ENCODE results near the gene AAK1. TPM values are rescaled to one million over a fixed set of nuclear protein-coding genes. Genes with fewer than 3 reads are reported as not detected.
A peak's percentile ranks its signal among the peaks of the same experiment; 100 is the strongest.
"Not testable (repeated sequence)": the region's sequence is repeated elsewhere in the genome, so short reads cannot be mapped to it uniquely, and the experiment has no call there.

The AAK1 gene
- total and polyA plus RNA-seq, 2 donors (not counting 3 experiments of a cell fraction or from before 2014, with no cell fraction given) = 31.0 to 127 TPM

DNA sequence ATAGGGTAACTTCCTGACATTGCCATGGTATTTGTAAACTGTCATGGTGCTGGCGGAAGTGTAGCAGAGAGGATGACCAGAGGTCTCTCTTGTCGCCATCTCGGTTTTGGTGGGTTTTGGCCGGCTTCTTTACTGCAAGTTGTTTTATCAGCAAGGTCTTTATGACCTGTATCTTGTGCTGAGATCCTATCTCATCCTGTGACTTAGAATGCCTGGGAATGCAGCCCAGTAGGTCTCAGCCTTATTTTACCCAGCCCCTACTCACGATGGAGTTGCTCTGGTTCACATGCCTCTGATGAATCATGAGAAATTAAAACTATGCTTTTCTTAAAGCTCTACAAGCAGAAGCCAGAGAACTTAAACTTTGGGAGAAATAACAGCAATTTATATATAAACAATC is 193.6 kb downstream of the AAK1 start:
- no peaks in the 10 kb centered on the region for H3K79me2 ChIP-seq (ENCODE audit: control insufficient read depth, insufficient read depth, low read length)
- POLR2A ChIA-PET = no interaction called here
- CTCF ChIA-PET = no interaction called here
- H3K4me2 ChIP-seq (ENCODE audit: insufficient read depth, low read length) = no peak overlapping the region
- no peak overlapping the region for H3K27ac ChIP-seq (ENCODE audit: insufficient read depth, low read depth, low read length)
- H3K9me3 ChIP-seq (replicated peaks; ENCODE audit: control insufficient read depth, insufficient read depth, low read length) = no peaks in the 10 kb centered on the region
- DNase-seq (ENCODE audit: low read depth, low spot score) = peak; percentile 18
- no peak overlapping the region for H3K9ac ChIP-seq (replicated peaks; ENCODE audit: extremely low read depth, insufficient read depth, low read length)
- intact Hi-C loops (cut with micrococcal nuclease) (no loop called here), dilution Hi-C loops (cut with MboI; ENCODE audit: extremely low pct_ligation_motif_present, low sequenced_read_pairs) (no loop called here)
- H3K36me3 ChIP-seq (ENCODE audit: control insufficient read depth in 2 of 2, extremely low read depth in 1 of 2, insufficient read depth in 2 of 2, low read length in 2 of 2) = no peaks in the 10 kb centered on the region
- no peaks in the 10 kb centered on the region for H4K20me1 ChIP-seq (replicated peaks; ENCODE audit: control insufficient read depth, extremely low read depth, insufficient read depth, low read length)
- no peak for FAIRE-seq
- TF ChIP-seq MYC (IDR thresholded peaks at IDR 0.05; ENCODE audit: low read depth, low read length) (no peak), EZH2 (IDR thresholded peaks at IDR 0.05; ENCODE audit: borderline replicate concordance, low read depth, low read length, severe bottlenecking) (no peak), POLR2AphosphoS5 (IDR thresholded peaks at IDR 0.05; ENCODE audit: insufficient read depth, low read depth, low read length) (no peak), JUN (IDR thresholded peaks at IDR 0.05; ENCODE audit: borderline replicate concordance, insufficient read depth, insufficient read length, low read depth) (no peak), GATA2 (IDR thresholded peaks at IDR 0.05; ENCODE audit: insufficient read depth, insufficient read length, low read depth, low read length) (peak; percentile 10)
- TF ChIP-seq, protein P1, sequence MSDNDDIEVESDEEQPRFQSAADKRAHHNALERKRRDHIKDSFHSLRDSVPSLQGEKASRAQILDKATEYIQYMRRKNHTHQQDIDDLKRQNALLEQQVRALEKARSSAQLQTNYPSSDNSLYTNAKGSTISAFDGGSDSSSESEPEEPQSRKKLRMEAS (IDR thresholded peaks at IDR 0.05; ENCODE audit: insufficient read depth, insufficient read length) = no peak
- no peak overlapping the region for H3K4me3 ChIP-seq (replicated peaks in 1 of 3; ENCODE audit: insufficient read depth in 1 of 3, low read depth in 1 of 3, low read length in 3 of 3)
- no peak overlapping the region for H2AFZ ChIP-seq (ENCODE audit: low read depth, low read length)
- no peaks in the 10 kb centered on the region for H3K9me1 ChIP-seq (replicated peaks; ENCODE audit: control insufficient read depth, extremely low read depth, insufficient read depth, low read length)
- no peaks in the 10 kb centered on the region for H3K27me3 ChIP-seq (ENCODE audit: control insufficient read depth in 2 of 2, insufficient read depth in 2 of 2, low read length in 2 of 2)
- no TSS peak for BruUV-seq (replicated peaks)
- H3K4me1 ChIP-seq (ENCODE audit: control insufficient read depth, extremely low read depth, insufficient read depth, low read length) = no peaks in the 10 kb centered on the region

DNA sequence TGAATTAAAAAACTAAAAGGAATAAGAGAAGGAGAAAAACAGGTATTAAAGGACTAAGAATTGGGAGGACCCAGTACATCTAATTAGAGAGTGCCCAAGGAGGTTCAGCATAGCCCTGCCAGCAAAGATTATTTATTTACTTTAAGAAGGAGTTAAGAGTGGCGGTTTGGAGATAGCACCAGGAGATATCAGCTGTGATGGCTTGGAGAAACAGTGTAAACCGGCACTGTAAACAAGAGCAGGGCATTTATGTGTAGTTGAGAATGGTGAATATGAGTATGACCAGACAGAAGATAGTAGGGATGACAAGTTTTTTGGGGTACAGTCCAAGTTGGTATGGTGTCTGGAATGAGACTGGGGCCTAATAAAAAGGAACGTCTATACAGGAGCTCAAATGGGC is 199.9 kb downstream of the AAK1 start:
- H3K9ac ChIP-seq (replicated peaks; ENCODE audit: extremely low read depth, insufficient read depth, low read length); dilution Hi-C loops (cut with MboI; ENCODE audit: extremely low pct_ligation_motif_present, low sequenced_read_pairs); H3K4me1 ChIP-seq (ENCODE audit: control insufficient read depth, extremely low read depth, insufficient read depth, low read length); DNase-seq (ENCODE audit: low read depth, low spot score); H3K36me3 ChIP-seq (ENCODE audit: control insufficient read depth in 2 of 2, extremely low read depth in 1 of 2, insufficient read depth in 2 of 2, low read length in 2 of 2); H4K20me1 ChIP-seq (replicated peaks; ENCODE audit: control insufficient read depth, extremely low read depth, insufficient read depth, low read length); BruUV-seq (replicated peaks); H3K9me3 ChIP-seq (replicated peaks; ENCODE audit: control insufficient read depth, insufficient read depth, low read length); FAIRE-seq; H3K4me2 ChIP-seq (ENCODE audit: insufficient read depth, low read length); POLR2A ChIA-PET; H3K4me3 ChIP-seq (replicated peaks in 1 of 3; ENCODE audit: insufficient read depth in 1 of 3, low read depth in 1 of 3, low read length in 3 of 3); H3K79me2 ChIP-seq (ENCODE audit: control insufficient read depth, insufficient read depth, low read length); CTCF ChIA-PET; H2AFZ ChIP-seq (ENCODE audit: low read depth, low read length); H3K27ac ChIP-seq (ENCODE audit: insufficient read depth, low read depth, low read length); H3K27me3 ChIP-seq (ENCODE audit: control insufficient read depth in 2 of 2, insufficient read depth in 2 of 2, low read length in 2 of 2); intact Hi-C loops (cut with micrococcal nuclease); H3K9me1 ChIP-seq (replicated peaks; ENCODE audit: control insufficient read depth, extremely low read depth, insufficient read depth, low read length): not testable (repeated sequence)

DNA sequence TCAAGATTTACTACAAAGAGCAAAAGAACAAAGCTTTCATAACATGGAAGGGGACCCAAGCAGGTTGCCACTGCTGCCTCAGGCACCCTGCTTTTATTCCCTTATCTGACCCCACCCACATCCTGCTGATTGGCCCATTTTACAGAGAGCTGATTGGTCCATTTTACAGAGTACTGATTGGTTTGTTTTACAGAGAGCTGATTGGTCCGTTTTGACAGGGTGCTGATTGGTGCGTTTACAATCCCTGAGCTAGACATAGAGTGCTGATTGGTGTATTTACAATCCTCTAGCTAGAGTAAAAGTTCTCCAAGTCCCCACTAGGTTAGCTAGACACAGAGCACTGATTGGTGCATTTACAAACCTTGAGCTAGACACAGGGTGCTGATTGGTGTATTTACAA is 204.0 kb downstream of the AAK1 start:
- H3K9me3 ChIP-seq (replicated peaks; ENCODE audit: control insufficient read depth, insufficient read depth, low read length); H3K27me3 ChIP-seq (ENCODE audit: control insufficient read depth in 2 of 2, insufficient read depth in 2 of 2, low read length in 2 of 2); FAIRE-seq; H2AFZ ChIP-seq (ENCODE audit: low read depth, low read length); POLR2A ChIA-PET; H3K9me1 ChIP-seq (replicated peaks; ENCODE audit: control insufficient read depth, extremely low read depth, insufficient read depth, low read length); H3K4me2 ChIP-seq (ENCODE audit: insufficient read depth, low read length); dilution Hi-C loops (cut with MboI; ENCODE audit: extremely low pct_ligation_motif_present, low sequenced_read_pairs); H3K36me3 ChIP-seq (ENCODE audit: control insufficient read depth in 2 of 2, extremely low read depth in 1 of 2, insufficient read depth in 2 of 2, low read length in 2 of 2); H3K4me1 ChIP-seq (ENCODE audit: control insufficient read depth, extremely low read depth, insufficient read depth, low read length); H3K4me3 ChIP-seq (replicated peaks in 1 of 3; ENCODE audit: insufficient read depth in 1 of 3, low read depth in 1 of 3, low read length in 3 of 3); H3K27ac ChIP-seq (ENCODE audit: insufficient read depth, low read depth, low read length); DNase-seq (ENCODE audit: low read depth, low spot score); H3K9ac ChIP-seq (replicated peaks; ENCODE audit: extremely low read depth, insufficient read depth, low read length); BruUV-seq (replicated peaks); H4K20me1 ChIP-seq (replicated peaks; ENCODE audit: control insufficient read depth, extremely low read depth, insufficient read depth, low read length): not testable (repeated sequence)
- CTCF ChIA-PET = interaction anchor here (1.2 kb wide), 1 partner anchor 76 kb away, joined by 3 read pairs; no protein-coding TSS in a partner anchor
- H3K79me2 ChIP-seq (ENCODE audit: control insufficient read depth, insufficient read depth, low read length) = peaks cover 17% of the 10 kb centered on the region
- intact Hi-C loops (cut with micrococcal nuclease) = loop anchor here (5.0 kb wide), 1 partner anchor 378 kb away; no protein-coding TSS in a partner anchor

Data from endothelial cell of umbilical vein (primary cell).